ENCODE results near the gene UBALD2.
"Not testable (repeated sequence)": the region's sequence is repeated elsewhere in the genome, so short reads cannot be mapped to it uniquely, and the experiment has no call there.

GRCh38 chr17:76267581-76268001 lies 2.4 kb downstream of the UBALD2 start:
- TF ChIP-seq, protein P1, sequence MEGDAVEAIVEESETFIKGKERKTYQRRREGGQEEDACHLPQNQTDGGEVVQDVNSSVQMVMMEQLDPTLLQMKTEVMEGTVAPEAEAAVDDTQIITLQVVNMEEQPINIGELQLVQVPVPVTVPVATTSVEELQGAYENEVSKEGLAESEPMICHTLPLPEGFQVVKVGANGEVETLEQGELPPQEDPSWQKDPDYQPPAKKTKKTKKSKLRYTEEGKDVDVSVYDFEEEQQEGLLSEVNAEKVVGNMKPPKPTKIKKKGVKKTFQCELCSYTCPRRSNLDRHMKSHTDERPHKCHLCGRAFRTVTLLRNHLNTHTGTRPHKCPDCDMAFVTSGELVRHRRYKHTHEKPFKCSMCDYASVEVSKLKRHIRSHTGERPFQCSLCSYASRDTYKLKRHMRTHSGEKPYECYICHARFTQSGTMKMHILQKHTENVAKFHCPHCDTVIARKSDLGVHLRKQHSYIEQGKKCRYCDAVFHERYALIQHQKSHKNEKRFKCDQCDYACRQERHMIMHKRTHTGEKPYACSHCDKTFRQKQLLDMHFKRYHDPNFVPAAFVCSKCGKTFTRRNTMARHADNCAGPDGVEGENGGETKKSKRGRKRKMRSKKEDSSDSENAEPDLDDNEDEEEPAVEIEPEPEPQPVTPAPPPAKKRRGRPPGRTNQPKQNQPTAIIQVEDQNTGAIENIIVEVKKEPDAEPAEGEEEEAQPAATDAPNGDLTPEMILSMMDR (IDR thresholded peaks at IDR 0.05) = not testable (repeated sequence)
- TF ChIP-seq POLR2A (IDR thresholded peaks at IDR 0.05) = not testable (repeated sequence)
